Stimulated activated CD8-positive, alpha-beta memory T cell treated with anti-CD3 and anti-CD28 coated beads, Interleukin-12 subunit alpha, Interleukin-12 subunit beta, amount 100 ng/mL, for 24 hours (primary cell): ENCODE data around the gene FAM81B.

Experiments
- DNase-seq: peaks from one replicate; pipeline ENCODE4 v3.0.0-alpha.2; 2020; ENCODE audit errors: extremely low read depth

Gene FAM81B

DNA sequence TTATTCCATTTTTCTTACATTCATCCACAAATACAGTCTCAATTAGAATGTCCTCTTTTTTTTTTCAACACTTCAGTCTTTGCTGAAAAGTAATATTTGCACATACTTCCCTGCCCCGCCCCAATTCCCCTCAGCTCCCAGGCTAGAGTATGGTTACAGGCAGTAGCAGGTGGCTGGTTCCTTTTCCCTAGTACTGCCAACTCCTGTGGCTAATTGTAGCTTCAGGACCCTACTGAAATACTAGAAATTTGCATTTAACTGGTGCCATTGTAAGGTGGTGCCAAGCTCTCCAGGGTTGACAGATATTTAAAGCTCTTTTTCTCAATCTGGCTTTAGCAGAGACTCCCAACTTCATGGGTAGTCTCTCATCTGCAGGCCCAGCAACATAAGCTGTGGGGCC, 80.3 kb downstream of the FAM81B start:
- DNase-seq = no peak

DNA sequence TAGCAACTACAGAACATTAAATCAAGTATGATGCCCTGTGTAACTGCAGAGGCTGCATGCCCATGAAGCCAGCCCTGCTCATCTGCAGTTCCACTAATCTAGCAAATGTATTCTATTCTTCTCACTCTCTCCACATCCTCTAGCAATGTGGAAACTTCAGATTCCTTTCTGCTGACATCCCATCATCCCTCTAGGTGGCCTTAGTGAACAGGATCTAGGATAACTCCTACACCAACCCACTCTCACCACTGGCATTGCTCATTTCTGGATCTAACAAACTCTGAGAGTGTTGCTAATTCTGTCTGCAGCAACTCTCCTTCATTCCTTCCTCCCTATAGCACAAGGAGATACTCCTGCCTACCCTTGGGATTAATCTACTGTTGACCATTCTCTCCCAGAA, 80.8 kb downstream of the FAM81B start:
- no peak for DNase-seq

DNA sequence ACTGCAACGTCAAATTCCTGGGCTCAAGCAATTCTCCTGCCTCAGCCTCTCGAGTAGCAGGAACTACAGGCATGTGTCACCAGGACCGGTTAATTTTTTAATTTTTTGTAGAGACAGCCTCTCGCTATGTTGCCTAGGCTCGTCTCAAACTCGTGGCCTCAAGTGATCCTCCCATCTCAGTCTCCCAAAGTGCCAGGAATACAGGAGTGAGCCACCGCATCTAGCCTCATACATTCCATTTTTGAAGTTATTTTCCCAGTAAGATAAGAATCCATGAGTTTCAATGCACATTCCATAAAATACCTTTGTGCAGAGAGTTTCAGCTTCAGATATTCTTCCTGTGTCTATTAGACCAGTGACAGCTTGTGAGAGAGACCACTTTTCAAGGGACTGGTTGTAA, 93.3 kb downstream of the FAM81B start:
- DNase-seq = no peak

DNA sequence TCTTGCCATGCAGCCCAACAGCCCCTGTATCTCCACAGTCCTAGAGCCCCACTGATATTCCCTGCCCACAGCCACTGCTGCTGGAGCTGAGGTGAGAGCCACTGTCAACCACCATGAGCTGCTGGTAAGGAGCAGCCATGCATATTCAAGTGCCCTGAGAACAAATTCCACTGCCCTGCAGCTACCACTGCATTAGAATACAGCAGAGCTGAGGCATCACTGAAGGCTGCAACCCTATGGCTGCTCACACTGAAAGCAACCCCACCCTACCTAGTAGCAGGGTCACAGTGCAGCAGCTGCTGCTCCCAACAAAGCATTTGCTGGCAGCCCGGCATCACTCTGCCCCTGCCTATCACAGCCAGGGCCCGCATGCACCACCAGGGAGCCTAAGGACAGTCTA, 95.0 kb downstream of the FAM81B start:
- DNase-seq = no peak

DNA sequence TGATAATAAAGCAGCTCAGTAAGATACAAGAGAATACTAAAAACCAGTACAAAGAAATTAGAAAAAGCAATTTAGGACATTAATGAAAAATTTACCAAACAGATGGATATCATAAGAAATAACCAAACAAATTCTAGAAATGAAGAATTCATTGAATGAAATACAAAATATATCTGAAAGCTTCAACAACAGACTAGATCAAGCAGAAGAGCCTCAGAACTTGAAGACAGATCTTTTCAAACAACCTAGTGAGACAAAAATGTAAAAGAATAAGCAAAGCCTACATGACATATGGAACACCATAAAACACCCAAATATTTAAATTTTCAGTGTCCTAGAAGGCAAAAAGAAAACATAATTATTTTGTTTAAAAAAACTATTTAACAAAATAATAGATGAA, 96.7 kb downstream of the FAM81B start:
- DNase-seq = no peak
